CD4-positive, alpha-beta T cell treated with Interleukin-2 at 100 ng/mL for 4 hours (primary cell): ENCODE data around the gene ZNF746.

ENCODE experiments used
- DNase-seq: peaks from one replicate; pipeline ENCODE4 v3.0.0-alpha.2; 2020; ENCODE audit warnings: low spot score

The ZNF746 gene

DNA sequence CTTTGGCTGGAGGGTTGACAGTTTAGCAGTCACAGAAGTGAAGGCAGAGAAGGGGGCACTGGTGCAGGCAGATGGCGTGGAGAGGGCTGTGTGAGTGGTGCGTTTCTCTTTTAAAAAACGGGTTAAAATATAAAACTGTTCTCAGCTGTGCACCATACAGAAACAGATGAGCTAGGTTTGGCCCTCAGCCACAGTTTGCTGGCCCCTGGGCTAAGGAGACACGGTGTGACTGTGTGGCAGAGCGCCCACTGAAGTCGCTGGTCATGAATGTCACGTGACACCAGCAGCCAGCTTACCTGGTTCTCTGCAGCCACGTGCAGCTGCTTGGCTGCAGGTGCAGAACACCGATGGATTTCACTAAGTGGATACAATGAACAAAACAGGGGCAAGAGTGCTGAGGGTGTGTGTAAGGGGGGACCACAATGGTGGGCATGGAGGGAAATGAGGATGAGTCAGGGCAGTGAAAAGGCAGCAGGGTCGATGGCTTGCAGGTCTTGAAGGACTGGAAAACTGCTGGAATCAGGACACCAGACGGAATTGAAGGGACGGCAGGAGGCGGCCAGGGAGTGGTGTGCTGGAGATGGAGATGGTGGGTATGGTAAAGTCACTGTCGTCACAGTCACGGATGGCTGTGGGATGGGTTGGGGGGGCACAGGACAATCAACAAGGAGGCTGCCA, 7.4 kb downstream of the ZNF746 start:
- DNase-seq, result no peak

DNA sequence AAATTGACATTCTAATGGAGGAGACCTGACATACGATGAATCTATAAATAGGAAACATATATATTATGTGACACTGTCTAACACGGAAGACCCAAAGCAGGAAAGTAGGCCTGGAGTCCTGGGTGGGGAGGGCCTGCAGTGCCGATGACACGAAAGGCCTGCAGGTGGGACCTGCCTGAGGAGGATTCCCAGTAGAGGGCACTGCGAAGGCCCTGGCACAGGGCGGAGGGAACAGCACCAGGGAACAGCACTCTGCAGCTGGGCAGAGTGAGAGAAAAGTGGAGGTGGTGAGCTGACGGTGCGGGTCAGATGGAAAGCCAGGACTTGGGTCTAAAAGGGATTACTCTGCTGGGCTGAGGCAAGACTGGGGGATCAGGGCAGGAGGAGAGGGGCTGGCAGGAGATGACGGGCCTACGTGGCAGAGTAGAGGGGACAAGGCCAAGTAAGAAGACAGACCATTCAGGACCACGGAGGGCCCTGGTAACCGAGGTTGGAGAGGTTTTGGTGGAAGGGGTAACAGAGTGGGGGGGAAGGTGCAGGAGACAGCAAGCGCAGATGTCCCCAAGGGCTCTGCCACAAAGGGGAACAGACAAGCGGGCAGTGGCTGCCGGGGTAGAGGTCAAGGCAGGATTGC, 8.1 kb downstream of the ZNF746 start:
- no peak for DNase-seq

DNA sequence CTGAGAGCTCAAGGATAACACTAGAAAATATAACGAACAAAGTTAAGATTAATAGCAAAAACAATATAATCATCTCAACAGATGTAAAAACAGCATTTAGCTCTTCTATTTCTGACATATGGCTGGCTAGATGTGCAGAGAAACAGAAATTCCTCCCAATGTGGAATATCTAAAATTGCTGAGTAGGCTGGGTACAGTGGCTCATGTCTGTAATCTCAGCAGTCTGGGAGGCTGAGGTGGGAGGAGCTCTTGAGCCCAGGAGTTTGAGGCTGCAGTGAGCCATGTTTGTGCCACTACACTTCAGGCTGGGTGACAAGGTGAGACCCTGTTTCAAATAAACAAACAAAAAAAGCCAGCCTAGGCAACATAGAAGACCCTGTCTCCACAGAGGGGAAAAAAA, 18.0 kb downstream of the ZNF746 start:
- DNase-seq, result no peak

DNA sequence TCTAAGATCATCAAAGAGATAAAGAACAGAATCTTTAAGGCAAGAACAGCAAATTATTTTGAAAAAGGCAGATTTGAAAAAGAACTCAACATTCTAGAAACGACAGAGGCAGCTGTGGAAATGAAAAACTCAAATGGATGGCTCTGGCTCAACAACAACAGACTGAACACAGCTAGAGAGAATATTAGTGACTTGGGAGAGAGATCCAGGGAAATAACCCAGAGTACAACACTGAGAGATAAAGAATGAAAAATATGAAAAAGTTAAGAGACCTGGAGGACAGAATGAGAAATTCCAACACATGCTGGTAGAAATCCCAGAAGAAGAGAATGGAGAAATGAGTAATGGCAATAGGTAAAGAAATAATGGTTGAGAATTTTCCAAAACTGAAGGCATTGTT, 18.9 kb downstream of the ZNF746 start:
- no peak for DNase-seq

DNA sequence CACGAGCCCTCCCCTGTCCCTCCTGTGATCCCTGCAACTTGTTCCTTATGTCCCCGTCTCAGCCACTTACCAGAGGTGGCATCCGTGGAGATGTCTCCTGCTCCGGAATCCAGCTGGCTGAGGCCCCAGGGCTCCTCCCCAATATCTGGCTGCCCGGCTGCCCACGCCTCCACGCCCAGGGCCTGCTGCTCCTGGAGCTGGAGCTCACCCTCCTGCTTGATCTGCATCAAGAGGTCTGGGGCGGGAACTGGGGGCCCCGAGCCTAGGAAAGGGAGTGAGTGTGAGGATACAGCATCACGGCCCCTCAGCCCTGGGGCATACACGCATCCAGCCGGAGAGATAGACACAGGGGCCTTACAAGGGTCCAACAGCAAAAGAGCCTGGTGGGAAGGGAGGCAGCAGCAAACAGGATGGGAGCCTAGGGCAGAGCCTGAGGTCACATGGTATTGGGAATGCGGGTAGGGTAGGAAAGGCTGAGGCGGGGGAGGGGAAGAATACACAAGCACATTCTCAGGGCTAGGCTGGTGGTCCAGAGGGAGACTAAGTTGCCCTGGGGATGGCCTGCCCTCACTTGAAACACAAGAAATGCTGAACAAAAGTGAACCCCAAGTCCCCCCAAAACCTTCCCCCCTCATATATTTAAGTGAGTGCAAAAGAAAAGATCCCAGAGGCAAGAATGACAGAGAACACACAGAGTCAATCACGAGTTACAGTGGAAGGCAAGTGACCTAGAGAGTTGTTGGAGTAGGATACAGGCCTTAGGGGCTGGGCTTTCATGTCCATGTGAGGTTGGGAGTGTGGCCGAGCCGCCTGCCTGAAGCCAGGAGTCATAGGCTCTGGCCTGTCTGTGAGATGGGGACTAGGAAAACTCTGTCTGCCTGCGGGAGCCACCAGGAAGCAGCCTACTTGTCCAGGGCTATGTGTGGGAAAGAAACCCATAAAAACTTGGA, 19.8 kb downstream of the ZNF746 start:
- DNase-seq, result no peak

DNA sequence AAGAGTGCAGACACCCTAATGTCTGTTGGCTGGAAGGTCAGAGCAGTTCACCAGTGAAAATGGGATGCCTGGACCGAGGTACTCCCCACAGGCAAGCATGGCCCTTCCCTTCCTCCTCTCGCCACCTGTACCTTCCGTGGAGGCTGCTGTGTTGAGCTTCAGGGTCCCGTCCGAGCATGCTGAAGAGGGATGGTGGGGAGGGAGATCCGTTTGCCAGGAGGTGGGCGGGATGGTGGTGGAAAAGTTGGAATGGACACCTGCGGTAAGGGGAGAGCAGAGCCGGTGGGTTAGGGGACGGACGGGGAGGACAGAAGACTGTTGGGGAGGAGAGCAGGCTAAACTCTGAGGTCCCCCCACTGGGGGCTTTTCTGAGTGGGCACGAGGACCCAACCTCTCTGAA, 20.8 kb downstream of the ZNF746 start:
- no peak for DNase-seq

DNA sequence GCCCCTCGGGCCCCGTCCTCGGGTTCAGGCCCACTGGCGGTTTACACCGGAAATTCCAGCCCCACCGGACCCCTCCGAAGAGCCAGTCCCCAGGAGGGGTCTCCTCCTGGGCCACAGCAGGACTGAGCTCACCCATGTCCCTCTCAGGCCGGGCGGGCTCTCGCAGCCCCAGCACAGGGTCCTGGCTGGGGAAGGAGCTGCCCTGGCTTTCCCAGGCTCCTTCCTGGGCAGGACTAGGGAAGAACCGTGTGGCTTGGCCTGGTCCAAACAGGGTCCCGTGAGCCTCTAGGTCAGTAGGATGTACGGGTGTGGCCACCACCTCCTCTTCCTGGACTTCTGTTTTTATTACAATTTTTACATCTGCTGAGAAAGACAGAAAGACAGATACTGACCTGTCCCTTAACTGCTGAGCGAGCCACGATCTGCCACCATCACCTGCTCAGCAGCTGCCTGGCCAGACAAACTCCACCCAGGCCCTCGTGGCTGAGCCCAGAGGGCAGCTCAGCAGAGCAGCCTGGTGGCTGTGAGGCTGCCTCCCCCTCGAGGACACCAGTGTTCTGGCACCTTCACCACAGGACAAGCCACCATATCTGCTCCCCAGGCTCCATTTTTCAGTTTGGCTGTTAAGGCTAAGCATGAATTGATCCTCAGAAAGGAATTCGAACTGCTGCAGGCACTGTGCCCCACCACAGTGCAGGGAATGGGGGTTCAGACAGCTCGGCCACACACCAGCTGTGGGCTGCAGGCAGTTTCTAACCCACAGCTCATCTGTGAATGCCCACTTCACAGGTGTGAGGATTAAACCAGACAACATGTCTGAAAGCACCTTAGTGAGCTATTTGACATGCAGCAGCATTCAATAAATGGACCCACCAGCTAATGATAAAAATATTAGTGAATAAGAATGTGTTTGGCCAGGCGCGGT, 22.2 kb downstream of the ZNF746 start:
- DNase-seq, result no peak

DNA sequence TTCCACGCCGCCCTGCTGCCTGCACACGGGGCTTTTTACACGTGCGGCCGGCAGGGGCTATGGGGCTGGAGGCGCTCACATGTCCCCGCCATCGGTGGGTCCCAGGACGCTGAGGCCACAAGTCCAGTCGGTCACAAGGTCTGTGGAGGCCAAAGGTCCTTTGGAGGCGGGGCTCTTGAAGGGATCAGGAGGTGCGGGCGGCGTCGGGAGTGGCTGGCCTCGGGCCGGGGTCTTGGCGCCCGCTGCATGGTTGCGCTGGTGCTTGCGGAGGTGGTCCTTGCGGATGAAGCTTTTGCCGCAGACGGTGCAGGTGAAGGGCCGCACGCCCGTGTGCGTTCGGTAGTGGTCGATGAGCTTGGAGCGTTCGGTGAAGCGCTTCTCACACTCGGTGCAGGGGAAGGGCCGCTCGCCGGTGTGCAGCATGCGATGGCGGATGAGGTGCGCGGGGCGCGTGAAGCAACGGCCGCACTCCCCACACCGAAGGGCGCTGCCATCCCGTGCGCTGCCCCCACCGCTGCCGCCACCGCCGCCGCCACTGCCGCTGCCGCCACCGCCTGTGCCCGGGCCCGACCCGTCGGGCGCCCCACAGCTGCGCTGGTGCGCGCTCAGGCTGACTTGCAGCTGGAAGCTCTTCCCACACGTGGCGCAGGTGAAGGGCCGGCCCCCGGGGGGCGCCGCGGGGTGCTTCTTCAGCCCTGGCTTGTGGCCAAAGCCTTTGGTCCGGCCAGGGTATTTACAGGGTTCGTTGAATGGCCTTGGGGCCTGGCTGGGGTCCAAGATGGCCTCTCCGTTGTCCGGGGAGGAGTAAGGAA, 23.1 kb downstream of the ZNF746 start:
- no peak for DNase-seq

DNA sequence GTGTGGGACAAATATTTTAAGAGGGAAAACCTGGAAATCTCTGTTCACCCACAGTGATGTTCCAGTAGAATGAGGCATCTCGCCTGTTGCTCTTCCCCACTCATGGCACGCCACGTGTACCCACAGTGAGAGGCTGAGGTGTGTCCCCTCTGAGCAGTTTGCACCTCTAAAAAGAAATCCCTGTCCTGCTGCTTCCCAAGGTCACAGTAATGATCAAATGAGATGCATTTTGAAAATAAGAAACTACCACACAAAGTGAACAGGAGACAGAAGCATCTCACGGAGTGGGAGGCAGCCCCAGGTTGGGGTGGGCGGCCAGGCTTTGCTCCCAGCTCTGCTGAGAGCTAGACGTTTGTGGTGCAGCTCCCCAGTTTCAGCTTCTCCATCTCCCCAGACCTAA, 24.4 kb downstream of the ZNF746 start:
- no peak for DNase-seq

DNA sequence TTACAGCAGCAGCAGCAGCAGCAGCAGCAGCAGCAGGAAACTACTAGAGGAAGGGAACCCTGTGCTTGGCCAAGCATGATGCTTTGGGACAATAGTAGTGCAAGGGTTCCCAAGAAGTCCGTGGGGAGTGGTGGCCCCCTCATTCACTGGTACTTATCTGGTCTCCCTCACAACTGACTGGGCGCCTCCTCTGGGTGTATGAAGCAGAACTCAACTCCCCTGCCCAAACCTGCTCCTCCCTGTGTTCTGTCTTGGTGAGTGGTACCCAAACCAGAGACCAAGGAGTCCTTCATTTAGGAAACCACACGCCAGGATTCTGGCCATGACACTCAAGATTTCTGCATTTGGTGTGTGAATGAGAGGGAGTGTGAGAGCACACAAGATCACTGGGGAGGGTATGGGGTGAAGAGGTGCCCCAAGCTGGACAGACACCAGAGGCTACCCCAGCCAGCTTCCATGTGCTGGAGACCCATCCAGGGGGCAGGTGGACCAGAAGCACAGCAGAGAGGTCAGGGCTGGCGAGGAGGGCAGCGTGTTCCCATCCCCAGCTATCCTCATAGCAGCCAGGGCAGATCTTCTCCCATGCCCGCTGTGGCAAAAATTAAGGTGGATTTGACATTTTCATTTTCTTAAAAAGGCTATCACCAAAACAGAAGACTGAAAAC, 26.2 kb downstream of the ZNF746 start:
- DNase-seq, result no peak

DNA sequence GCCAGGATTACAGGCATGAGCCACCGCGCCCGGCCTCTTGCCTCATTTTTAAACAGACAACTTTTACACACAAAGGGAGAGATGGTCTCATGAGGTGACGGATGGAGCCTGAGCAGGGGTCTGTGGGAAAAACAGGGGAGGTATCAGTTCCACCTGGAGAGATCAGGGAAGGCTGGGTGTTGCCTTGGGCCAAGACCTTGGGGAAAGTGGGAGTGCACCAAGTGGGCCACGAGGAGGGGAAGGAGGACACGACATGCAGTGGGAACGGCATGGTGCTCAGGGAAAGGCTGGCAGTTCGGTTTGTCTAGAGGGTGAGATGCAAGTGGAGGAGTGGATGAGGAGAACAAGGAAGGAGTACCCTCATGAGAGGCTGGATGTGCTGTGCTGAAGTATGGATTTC, 27.8 kb downstream of the ZNF746 start:
- no peak for DNase-seq

DNA sequence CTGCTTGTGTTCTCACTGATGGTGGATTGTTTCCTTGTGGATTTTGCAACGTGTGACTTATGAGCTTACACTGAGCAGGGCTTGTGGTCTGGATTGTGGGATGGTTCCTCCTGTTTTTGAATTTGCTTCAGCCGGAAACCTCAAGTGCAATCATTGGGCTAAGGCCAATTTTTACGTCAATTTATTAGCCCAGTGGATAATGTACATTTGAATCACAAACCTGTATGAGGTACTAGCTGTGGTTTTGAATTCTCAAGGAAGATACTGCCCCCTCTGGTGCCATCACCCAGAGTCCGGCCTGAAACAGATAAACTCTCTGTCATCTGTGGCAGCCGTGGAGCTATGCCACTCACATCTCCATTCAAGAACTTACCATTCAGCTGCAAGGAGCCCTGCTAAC, 29.4 kb downstream of the ZNF746 start:
- no peak for DNase-seq

DNA sequence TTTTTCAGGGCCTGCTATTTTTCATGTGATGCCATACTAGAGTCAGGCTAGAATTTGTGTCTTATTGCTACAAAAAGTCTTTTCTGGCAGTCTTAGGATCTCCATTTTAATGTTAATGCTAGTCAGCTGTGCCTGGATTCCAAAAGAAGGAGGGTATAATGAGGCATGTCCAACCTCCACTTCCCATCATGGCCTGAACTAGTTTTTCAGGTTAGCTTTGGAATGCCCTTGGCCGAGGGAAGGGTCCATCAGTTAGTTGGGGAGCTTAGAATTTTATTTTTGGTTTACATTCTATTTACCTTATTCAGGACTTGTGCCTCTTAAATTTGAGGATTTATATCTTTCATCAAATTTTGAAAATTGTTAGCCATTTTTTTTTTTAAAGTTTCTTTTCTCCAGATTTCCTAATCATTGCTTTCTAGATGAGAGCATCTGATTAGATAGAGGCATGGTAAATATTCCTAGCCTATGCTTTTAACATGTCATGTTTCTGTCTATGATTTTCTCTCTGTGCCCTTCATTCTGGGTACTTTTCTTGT, 30.2 kb downstream of the ZNF746 start:
- DNase-seq, result no peak

DNA sequence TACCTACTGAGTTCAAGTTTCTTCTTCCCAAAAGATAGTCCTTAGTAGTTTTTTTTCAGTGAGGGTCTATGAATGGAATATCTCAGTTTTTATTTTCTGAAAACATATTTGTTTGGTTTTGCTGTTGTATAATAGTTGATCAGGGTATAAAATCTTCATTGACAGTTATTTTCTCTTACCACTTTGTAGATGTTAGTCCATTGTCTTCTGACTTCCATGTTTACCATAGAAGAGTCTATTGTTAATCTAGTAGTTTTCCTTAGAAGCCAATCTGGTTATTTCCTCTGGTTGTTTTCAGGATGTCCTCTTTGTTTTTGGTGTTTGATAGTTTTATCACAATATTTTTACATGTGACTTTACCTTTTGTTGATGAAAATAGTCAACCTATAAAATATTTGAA, 31.2 kb downstream of the ZNF746 start:
- DNase-seq, result no peak

DNA sequence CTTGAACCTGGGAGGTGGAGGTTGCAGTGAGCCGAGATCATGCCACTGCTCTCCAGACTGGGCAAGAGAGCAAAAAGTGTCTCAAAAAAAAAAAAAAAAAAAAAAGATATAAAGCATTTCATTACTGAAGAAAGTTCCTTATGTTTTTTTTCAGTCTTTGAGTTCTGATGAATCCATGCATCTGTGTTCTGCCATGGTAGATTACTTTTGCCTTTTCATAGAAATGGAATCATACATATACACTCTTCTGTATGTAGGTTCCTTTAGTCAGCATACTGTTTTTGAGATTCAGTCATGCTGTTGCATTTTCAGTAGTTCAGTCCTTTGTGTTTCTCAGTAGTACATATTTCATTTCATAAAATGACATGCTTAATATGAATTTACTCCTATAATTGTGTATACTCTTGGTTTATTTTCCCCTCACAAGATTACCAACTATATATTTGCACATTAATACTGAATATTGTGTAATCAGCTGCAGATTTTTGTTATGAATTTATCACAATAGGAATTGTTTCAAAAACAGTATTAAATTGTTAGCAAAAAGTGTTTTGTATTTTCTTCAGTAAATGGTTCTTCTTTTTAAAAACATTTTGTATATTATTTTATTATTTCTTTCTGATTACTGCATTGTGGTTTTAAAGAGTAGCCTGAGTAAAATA, 34.0 kb downstream of the ZNF746 start:
- no peak for DNase-seq

DNA sequence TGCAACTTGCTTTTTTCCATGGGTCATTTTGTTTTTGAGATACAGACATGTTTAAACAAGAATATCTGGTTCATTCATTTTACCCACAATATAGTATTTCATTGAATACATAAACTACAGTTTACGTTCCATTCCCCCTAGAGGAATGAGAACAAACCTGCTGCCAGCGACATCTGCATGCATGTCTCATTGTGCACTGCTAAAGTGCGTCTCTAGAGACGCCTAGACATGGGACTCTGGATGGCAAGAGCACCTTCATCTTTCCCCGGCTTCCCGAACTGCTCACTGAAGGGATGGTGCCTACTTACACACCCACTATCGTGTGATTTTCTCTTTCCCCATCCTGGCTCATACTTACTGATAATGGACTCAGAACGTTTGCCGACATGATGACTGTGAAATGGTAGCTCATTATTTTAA, 35.5 kb downstream of the ZNF746 start:
- no peak for DNase-seq

DNA sequence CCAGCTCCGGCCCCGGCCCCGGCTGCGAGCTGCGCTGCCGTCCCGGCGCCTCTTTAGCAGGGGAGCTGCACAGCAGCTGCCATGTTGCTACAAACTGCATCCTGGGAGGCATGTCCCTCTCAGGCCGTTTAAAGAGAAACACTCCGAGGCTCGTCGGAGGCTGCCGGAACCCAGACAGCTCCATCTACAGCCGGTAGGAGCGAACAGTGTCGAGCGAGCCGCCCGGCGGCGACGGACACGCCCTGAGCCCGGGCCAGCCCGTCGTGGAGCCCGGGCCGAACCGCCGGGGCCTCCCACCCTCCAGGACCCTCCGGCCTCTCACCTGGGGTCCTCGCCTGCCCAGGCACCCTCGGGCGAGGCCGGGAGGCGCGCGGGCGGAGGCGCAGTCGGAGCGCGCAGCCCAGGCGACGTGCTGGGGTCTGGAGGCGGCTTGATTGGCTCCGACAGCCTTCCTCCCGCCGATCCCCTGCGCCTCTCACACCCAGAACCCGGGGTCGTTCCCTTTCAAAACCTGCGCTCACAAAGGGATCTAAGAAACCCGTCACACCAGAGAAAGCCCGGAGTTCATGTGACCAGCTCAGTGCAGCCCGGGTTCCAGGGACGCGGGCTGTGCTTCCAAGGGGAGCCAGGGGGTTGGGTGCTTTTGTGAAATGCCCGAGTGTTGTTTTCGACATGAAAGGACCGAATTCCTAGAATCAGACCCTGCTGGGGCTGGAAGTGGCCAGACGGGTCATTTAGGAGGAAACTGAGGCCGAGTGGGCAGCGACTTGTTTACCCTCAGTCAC, 36.9 kb downstream of the ZNF746 start, which contains the start of gene ZNF777:
TSS of gene ZNF777 (minus strand) at position 570 of the 785 bp plus-strand sequence. CDS start 5,040 bp downstream, outside the sequence.
- peak; percentile 87 for DNase-seq
